ENCODE results near the gene APOBEC3C.
A peak's percentile ranks its signal among the peaks of the same experiment; 100 is the strongest.
"Not testable (repeated sequence)": the region's sequence is repeated elsewhere in the genome, so short reads cannot be mapped to it uniquely, and the experiment has no call there.

APOBEC3C gene

GRCh38 chr22:38996105-38996504 is 18.0 kb upstream of the APOBEC3C start:
- no peak for DNase-seq
- TF ChIP-seq POLR2A (IDR thresholded peaks at IDR 0.05; ENCODE audit: low read length) (no peak), GATA1 (IDR thresholded peaks at IDR 0.05; ENCODE audit: low read depth, low read length) (no peak)

GRCh38 chr22:38997518-38997917 is 16.5 kb upstream of the APOBEC3C start:
- DNase-seq = no peak
- no peak for TF ChIP-seq GATA1 (IDR thresholded peaks at IDR 0.05; ENCODE audit: low read depth, low read length)
- no peak for TF ChIP-seq POLR2A (IDR thresholded peaks at IDR 0.05; ENCODE audit: low read length)

GRCh38 chr22:39003165-39003638 is 10.9 kb upstream of the APOBEC3C start:
- DNase-seq = peak; percentile 76 to 86
- TF ChIP-seq POLR2A (IDR thresholded peaks at IDR 0.05; ENCODE audit: low read length) (no peak), GATA1 (IDR thresholded peaks at IDR 0.05; ENCODE audit: low read depth, low read length) (no peak)

- TF ChIP-seq GATA1 (IDR thresholded peaks at IDR 0.05; ENCODE audit: low read depth, low read length) (no peak), POLR2A (IDR thresholded peaks at IDR 0.05; ENCODE audit: low read length) (no peak)
- DNase-seq = no peak
Measured at GRCh38 chr22:39007177-39007576, 6.9 kb upstream of the APOBEC3C start.

- not testable (repeated sequence) for DNase-seq
Measured at GRCh38 chr22:39008271-39008850, 5.7 kb upstream of the APOBEC3C start.

GRCh38 chr22:39010946-39011345 is 3.1 kb upstream of the APOBEC3C start:
- TF ChIP-seq GATA1 (IDR thresholded peaks at IDR 0.05; ENCODE audit: low read depth, low read length) (no peak), POLR2A (IDR thresholded peaks at IDR 0.05; ENCODE audit: low read length) (no peak)
- DNase-seq = no peak

- DNase-seq = peak; percentile 52 to 54
- no peak for TF ChIP-seq GATA1 (IDR thresholded peaks at IDR 0.05; ENCODE audit: low read depth, low read length)
- TF ChIP-seq POLR2A (IDR thresholded peaks at IDR 0.05; ENCODE audit: low read length) = no peak
Measured at GRCh38 chr22:39012533-39013511, 1.2 kb upstream of the APOBEC3C start.

GRCh38 chr22:39013561-39013941 is 506 bp upstream of the APOBEC3C start:
- DNase-seq = peak; percentile 81 to 82

GRCh38 chr22:39014723-39015121 is 665 bp downstream of the APOBEC3C start:
- peak; percentile 31 to 53 for DNase-seq

GRCh38 chr22:39016592-39016991 is 2.5 kb downstream of the APOBEC3C start:
- DNase-seq = no peak
- TF ChIP-seq POLR2A (IDR thresholded peaks at IDR 0.05; ENCODE audit: low read length) (no peak), GATA1 (IDR thresholded peaks at IDR 0.05; ENCODE audit: low read depth, low read length) (no peak)

GRCh38 chr22:39017596-39018365 is 3.7 kb downstream of the APOBEC3C start:
- DNase-seq = no peak
- TF ChIP-seq POLR2A (IDR thresholded peaks at IDR 0.05; ENCODE audit: low read length) (no peak), GATA1 (IDR thresholded peaks at IDR 0.05; ENCODE audit: low read depth, low read length) (no peak)

GRCh38 chr22:39020021-39020651 is 6.1 kb downstream of the APOBEC3C start:
- peak; percentile 34 to 46 for DNase-seq

GRCh38 chr22:39021552-39022250 is 7.6 kb downstream of the APOBEC3C start:
- peak in 1 of 2 experiments; percentile 45 for DNase-seq
- TF ChIP-seq GATA1 (IDR thresholded peaks at IDR 0.05; ENCODE audit: low read depth, low read length) (no peak), POLR2A (IDR thresholded peaks at IDR 0.05; ENCODE audit: low read length) (no peak)

All from erythroblast (primary cell).